MM.1S (cell line): Measurements from ENCODE around the gene PYGB.

Experiments
- DNase-seq: peaks from one replicate; pipeline ENCODE4 v3.0.0-alpha.2; 2015
- H2AFZ ChIP-seq: fragments of 300-600 bp; sonication (generic); 2 replicates; pipeline ENCODE4 v1.6.0; 2016; ENCODE audit warnings: antibody characterized with exemption, low read length
- H3F3A ChIP-seq: fragments of 300-600 bp; sonication (generic); 2 replicates; pipeline ENCODE4 v1.6.1; 2016; ENCODE audit warnings: mild to moderate bottlenecking, antibody characterized with exemption, low read length, moderate library complexity, mixed read lengths; ENCODE audit not compliant: insufficient read depth
- H3K27ac ChIP-seq: fragments of 300-600 bp; sonication (generic); 2 replicates; pipeline ENCODE4 v1.5.1; 2016; ENCODE audit warnings: mild to moderate bottlenecking, low read length
- H3K27me3 ChIP-seq: fragments of 300-600 bp; sonication (generic); replicated peaks from 2 replicates; pipeline ENCODE4 v1.6.0; 2016; ENCODE audit warnings: low read length; ENCODE audit not compliant: insufficient read depth
- H3K36me3 ChIP-seq: fragments of 300-600 bp; sonication (generic); replicated peaks from 2 replicates; pipeline ENCODE4 v1.6.1; 2016; ENCODE audit warnings: mild to moderate bottlenecking, low read length, mixed read lengths; ENCODE audit not compliant: insufficient read depth
- H3K4me1 ChIP-seq: fragments of 300-600 bp; sonication (generic); 2 replicates; pipeline ENCODE4 v1.6.1; 2016; ENCODE audit warnings: low read length, mixed read lengths
- H3K4me2 ChIP-seq: fragments of 300-600 bp; sonication (generic); 2 replicates; pipeline ENCODE4 v1.6.0; 2016; ENCODE audit warnings: low read depth, low read length
- H3K4me3 ChIP-seq: fragments of 300-600 bp; sonication (generic); 2 replicates; pipeline ENCODE4 v1.5.1; 2016; ENCODE audit warnings: low read length, mixed read lengths
- H3K79me2 ChIP-seq: fragments of 300-600 bp; sonication (generic); 2 replicates; pipeline ENCODE4 v1.6.1; 2016; ENCODE audit warnings: mixed run types, low read length, mixed read lengths
- H3K9ac ChIP-seq: fragments of 300-600 bp; sonication (generic); 2 replicates; pipeline ENCODE4 v1.6.1; 2016; ENCODE audit warnings: low read length, mixed read lengths
- H3K9me2 ChIP-seq: fragments of 300-600 bp; sonication (generic); replicated peaks from 2 replicates; pipeline ENCODE4 v1.6.1; 2016; ENCODE audit warnings: mild to moderate bottlenecking, low read length, mixed read lengths; ENCODE audit not compliant: insufficient read depth
- H3K9me3 ChIP-seq: fragments of 300-600 bp; sonication (generic); replicated peaks from 2 replicates; pipeline ENCODE4 v1.6.1; 2016; ENCODE audit warnings: mild to moderate bottlenecking, low read length, mixed read lengths; ENCODE audit not compliant: insufficient read depth
- H4K20me1 ChIP-seq: fragments of 300-600 bp; sonication (generic); 2 replicates; pipeline ENCODE4 v1.6.1; 2016; ENCODE audit warnings: mild to moderate bottlenecking, low read length, moderate library complexity, mixed read lengths; ENCODE audit not compliant: insufficient read depth
- CTCF ChIP-seq: fragments of 300-600 bp; sonication (generic); IDR thresholded peaks from 2 replicates; pipeline ENCODE4 v1.5.1; 2016; ENCODE audit warnings: antibody characterized with exemption, low read length, mixed read lengths
- EZH2 ChIP-seq: fragments of 300-600 bp; sonication (generic); optimal IDR thresholded peaks from 2 replicates; pipeline ENCODE3; 2017; ENCODE audit warnings: low read depth, mild to moderate bottlenecking, antibody characterized with exemption, low read length, mixed read lengths
- EZH2phosphoT487 ChIP-seq: fragments of 300-600 bp; sonication (generic); IDR thresholded peaks from 2 replicates; pipeline ENCODE4 v1.6.1; 2018; ENCODE audit warnings: antibody characterized with exemption, low read length

PYGB gene

DNA sequence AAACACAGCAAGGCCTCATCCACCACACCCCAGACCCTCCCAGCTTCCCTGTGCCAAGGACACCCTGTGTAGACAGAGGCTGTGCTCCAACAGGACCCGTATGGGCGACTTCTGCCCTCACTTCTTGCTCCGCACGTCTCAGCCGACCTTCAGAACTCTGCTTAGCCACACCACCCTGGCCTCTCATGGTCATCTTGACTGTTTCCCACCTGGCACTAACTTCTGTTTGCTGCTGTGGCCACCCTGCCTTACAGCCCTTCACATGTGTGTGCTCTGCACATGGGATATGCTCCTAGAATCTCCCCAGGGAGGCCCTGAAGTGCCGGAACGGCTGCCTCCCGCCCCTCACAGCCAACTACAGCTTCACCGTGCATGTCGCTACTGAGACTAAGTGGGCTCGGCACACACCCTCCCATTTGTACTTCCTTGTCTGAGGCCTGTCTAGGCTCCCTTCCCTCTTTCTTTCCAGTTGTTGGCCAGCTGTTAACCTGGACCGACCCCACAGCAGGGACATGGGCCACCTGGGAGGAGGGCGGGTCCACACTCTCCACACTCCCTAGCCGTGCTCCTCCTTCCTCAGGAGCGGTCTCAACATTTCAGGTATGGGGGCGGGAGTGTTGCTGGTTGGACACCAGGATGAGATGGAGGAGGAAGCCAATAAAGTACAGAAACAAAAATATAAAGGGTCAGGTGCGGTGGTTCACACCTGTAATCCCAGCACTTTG lies 69.6 kb downstream of the PYGB start:
- Histone ChIP-seq H3K4me2 (peak overlapping the region; percentile 77; the same call in 1 of the 2 replicates), H3K27ac (peak overlapping the region; percentile 98; the same call in 1 of the 2 replicates), H3K9ac (0 out of 2 replicates have a peak overlapping the region, but pooled peaks have one; percentile 71), H3K36me3 (no peaks in the 10 kb centered on the region; the same call in 1 of the 2 replicates), H3K9me2 (no peaks in the 10 kb centered on the region), H3K4me1 (peaks cover 59% of the 10 kb centered on the region), H3K9me3 (no peaks in the 10 kb centered on the region), H3K79me2 (peaks cover 71% of the 10 kb centered on the region), H3K27me3 (no peaks in the 10 kb centered on the region), H3F3A (peaks cover 26% of the 10 kb centered on the region), H4K20me1 (no peaks in the 10 kb centered on the region), H3K4me3 (0 out of 2 replicates have a peak overlapping the region, but pooled peaks have one; percentile 2), H2AFZ (no peak overlapping the region)
- TF ChIP-seq EZH2 (no peak), EZH2phosphoT487 (no peak), CTCF (no peak)
- no peak for DNase-seq

DNA sequence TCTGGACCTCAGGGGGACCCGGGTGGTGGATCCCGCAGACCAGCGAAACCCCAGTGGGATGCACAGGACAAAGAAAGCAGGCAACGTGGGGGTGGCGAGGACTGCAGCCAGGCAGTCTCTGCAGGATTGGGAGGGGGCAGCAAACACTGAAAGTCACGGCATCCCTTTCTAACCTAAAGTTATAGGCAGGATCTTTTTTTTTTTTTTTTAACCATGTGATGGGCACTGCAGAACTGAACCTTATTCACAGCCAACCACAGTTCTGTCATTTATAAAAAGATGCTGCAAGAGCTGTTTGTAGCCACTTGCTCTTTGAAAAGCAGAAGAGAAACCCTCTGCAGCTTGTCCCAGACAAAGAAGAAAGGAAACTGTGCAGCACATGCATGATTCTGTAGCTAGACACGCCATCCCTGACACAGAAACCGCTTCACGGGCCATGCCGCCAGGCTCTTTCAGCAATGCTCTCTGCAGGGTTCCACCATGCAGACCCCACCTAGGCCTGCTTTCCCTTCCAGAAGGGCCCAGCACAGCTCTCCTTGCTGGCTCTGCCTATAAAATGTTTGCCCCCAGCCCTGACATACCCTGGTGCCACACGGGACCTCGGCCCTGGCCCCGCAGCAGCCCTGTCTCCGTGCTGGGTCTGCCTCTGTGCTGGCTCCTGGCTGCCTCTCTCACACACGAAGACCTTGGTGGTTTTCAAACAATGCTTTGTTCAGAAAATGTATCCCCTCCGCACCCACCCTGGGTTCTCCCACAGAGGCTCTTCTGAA lies 70.8 kb downstream of the PYGB start:
- peaks cover 58% of the 10 kb centered on the region for H3K4me1 ChIP-seq
- H3K9ac ChIP-seq, result peak overlapping the region; percentile 71
- TF ChIP-seq CTCF (no peak), EZH2phosphoT487 (no peak), EZH2 (no peak)
- H3K4me3 ChIP-seq, result peak overlapping the region; percentile 46
- peaks cover 81% of the 10 kb centered on the region for H3K79me2 ChIP-seq
- H3K36me3 ChIP-seq, result no peaks in the 10 kb centered on the region; the same call in 1 of the 2 replicates
- H3K27me3 ChIP-seq, result no peaks in the 10 kb centered on the region
- no peaks in the 10 kb centered on the region for H4K20me1 ChIP-seq
- no peak overlapping the region; the same call in 1 of the 2 replicates for H2AFZ ChIP-seq
- peak; percentile 65 for DNase-seq
- H3F3A ChIP-seq, result peaks cover 26% of the 10 kb centered on the region
- peak overlapping the region; percentile 98 for H3K27ac ChIP-seq
- no peaks in the 10 kb centered on the region for H3K9me2 ChIP-seq
- H3K4me2 ChIP-seq, result peak overlapping the region; percentile 77
- no peaks in the 10 kb centered on the region for H3K9me3 ChIP-seq

- Histone ChIP-seq H2AFZ (no peak overlapping the region; the same call in 1 of the 2 replicates), H3K4me2 (peak overlapping the region; percentile 77), H3K36me3 (no peaks in the 10 kb centered on the region; the same call in 1 of the 2 replicates), H3K79me2 (peaks cover 81% of the 10 kb centered on the region), H3K9ac (peak overlapping the region; percentile 71), H3K4me3 (peak overlapping the region; percentile 46), H3F3A (peaks cover 26% of the 10 kb centered on the region), H4K20me1 (no peaks in the 10 kb centered on the region), H3K4me1 (peaks cover 56% of the 10 kb centered on the region), H3K9me3 (no peaks in the 10 kb centered on the region), H3K27ac (peak overlapping the region; percentile 98), H3K9me2 (no peaks in the 10 kb centered on the region), H3K27me3 (no peaks in the 10 kb centered on the region)
- TF ChIP-seq CTCF, result peak; percentile 21; the same call in 1 of the 2 replicates
- no peak for TF ChIP-seq EZH2
- TF ChIP-seq EZH2phosphoT487, result no peak
- DNase-seq, result peak; percentile 44
These were observed 71.6 kb downstream of the PYGB start for GRCh38 chr20:25319241-25320034.
